ENCODE results near the gene FXYD4. TPM values are rescaled to one million over a fixed set of nuclear protein-coding genes. Genes with fewer than 3 reads are reported as not detected.

Gene FXYD4
- total RNA-seq, 4 donors from 2014 or later = not detected

- Histone ChIP-seq H3K4me3 (replicated peaks in 1 of 3) (no peak overlapping the region), H3K9me3 (no peaks in the 10 kb centered on the region), H3K27me3 (no peaks in the 10 kb centered on the region), H3K27ac (no peak overlapping the region), H3K4me1 (peaks cover 26 to 41% of the 10 kb centered on the region in 2 donors), H3K36me3 (no peaks in the 10 kb centered on the region)
- DNase-seq = no peak
- no peak for TF ChIP-seq CTCF (IDR thresholded peaks at IDR 0.05)
- TF ChIP-seq POLR2A (IDR thresholded peaks at IDR 0.05) = no peak
- intact Hi-C loops (cut with DNase I) = no loop called here
- WGBS, 2 donors = 78 to 83% methylated on average over 14 of the region's 14 CpGs
These were observed 32.7 kb downstream of the FXYD4 start for GRCh38 chr10:43403911-43404703.

- TF ChIP-seq POLR2A (IDR thresholded peaks at IDR 0.05) (no peak), CTCF (IDR thresholded peaks at IDR 0.05) (no peak)
- no peak for DNase-seq
- intact Hi-C loops (cut with DNase I) = no loop called here
- Histone ChIP-seq H3K4me1 (peaks cover 23 to 41% of the 10 kb centered on the region in 2 donors), H3K9me3 (no peaks in the 10 kb centered on the region), H3K4me3 (replicated peaks in 1 of 3) (no peak overlapping the region), H3K27me3 (no peaks in the 10 kb centered on the region), H3K36me3 (no peaks in the 10 kb centered on the region), H3K27ac (no peak overlapping the region)
- WGBS, 2 donors = 60 to 63% methylated on average over 6 of the region's 6 CpGs
These were observed 33.3 kb downstream of the FXYD4 start for GRCh38 chr10:43404704-43405084.

DNA sequence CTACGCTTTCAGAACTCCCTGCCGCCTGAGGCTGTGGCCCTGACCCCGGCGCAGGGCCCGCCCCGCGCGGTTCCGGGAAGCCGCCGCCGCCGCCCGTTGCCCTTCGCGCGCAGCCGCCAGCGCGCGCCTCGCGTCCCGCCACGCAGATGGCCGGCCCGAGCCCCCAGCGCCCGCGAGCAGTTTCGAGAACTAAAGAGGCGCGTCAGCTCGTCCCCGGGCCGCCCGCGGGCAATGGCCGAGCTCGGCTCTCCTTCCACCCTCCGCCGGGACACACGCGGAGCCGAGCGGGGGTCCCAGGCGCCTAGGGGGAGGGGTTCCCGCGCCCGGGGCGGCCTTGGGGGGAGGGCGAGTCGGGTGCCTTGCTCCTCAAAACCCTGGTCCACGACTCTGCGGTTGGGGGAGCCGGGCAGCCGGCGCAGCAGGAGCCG lies 35.7 kb downstream of the FXYD4 start:
- intact Hi-C loops (cut with DNase I) = no loop called here
- DNase-seq = peak; percentile 47 to 53
- peaks cover 21 to 39% of the 10 kb centered on the region in 2 donors for H3K4me1 ChIP-seq
- H3K4me3 ChIP-seq (replicated peaks in 1 of 3) = peak overlapping the region; percentile 58 to 72 (median 67)
- TF ChIP-seq POLR2A (IDR thresholded peaks at IDR 0.05) = no peak
- TF ChIP-seq CTCF (IDR thresholded peaks at IDR 0.05) = no peak
- H3K27me3 ChIP-seq = no peaks in the 10 kb centered on the region
- no peaks in the 10 kb centered on the region for H3K9me3 ChIP-seq
- 0% methylated on average over 13 to 19 of the region's 59 CpGs for WGBS, 2 donors
- no peaks in the 10 kb centered on the region for H3K36me3 ChIP-seq
- peak overlapping the region; percentile 96 to 99 (median 98) for H3K27ac ChIP-seq

- H3K4me1 ChIP-seq = peaks cover 21 to 37% of the 10 kb centered on the region in 2 donors
- no peaks in the 10 kb centered on the region for H3K9me3 ChIP-seq
- DNase-seq = peak; percentile 93 to 96
- no peaks in the 10 kb centered on the region for H3K27me3 ChIP-seq
- H3K36me3 ChIP-seq = no peaks in the 10 kb centered on the region
- intact Hi-C loops (cut with DNase I) = no loop called here
- WGBS, 2 donors = 0% methylated on average over 43 to 53 of the region's 56 CpGs
- peak overlapping the region; percentile 96 to 99 (median 98) for H3K27ac ChIP-seq
- H3K4me3 ChIP-seq (replicated peaks in 1 of 3) = peak overlapping the region; percentile 58 to 72 (median 67)
- peak in 1 of 2 donors; percentile 61 for TF ChIP-seq POLR2A (IDR thresholded peaks at IDR 0.05)
- TF ChIP-seq CTCF (IDR thresholded peaks at IDR 0.05) = peak in 4 of 6 experiments; percentile 14 to 21 (median 19)
These were observed 36.3 kb downstream of the FXYD4 start for GRCh38 chr10:43407576-43408330.

DNA sequence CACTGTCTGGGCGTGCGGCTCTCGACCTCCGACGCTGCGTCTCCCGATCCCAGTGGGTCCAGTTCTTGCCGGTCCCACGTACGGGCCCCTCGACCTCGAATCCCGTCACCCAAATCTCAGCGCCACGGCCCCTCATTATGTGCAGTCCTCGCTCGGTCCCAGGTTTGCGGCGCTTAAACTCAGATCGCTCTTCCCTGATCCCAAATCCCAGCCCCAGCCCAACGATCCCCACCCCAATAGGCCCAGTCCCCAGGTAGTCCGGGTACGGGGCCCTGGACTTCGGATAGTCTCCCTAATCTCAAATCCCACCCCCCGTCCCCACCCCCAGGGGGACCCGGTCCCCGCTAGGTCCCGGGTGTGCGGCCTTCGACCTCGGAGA lies 36.9 kb downstream of the FXYD4 start:
- Histone ChIP-seq H3K4me1 (peaks cover 21 to 34% of the 10 kb centered on the region in 2 donors), H3K36me3 (no peaks in the 10 kb centered on the region), H3K27ac (peak overlapping the region; percentile 96 to 99 (median 98)), H3K9me3 (no peaks in the 10 kb centered on the region), H3K4me3 (replicated peaks in 1 of 3) (peak overlapping the region; percentile 58 to 72 (median 67)), H3K27me3 (no peaks in the 10 kb centered on the region)
- TF ChIP-seq POLR2A (IDR thresholded peaks at IDR 0.05) (no peak), CTCF (IDR thresholded peaks at IDR 0.05) (peak in 2 of 6 experiments; percentile 0 to 1)
- WGBS, 2 donors = 1 to 3% methylated on average over 8 to 31 of the region's 31 CpGs
- intact Hi-C loops (cut with DNase I) = no loop called here
- DNase-seq = no peak
